ENCODE measurements around the gene CHAF1B. TPM values are rescaled to one million over a fixed set of nuclear protein-coding genes. Genes with fewer than 3 reads are reported as not detected.
"Not testable (repeated sequence)": the region's sequence is repeated elsewhere in the genome, so short reads cannot be mapped to it uniquely, and the experiment has no call there.

CHAF1B gene
- 25.9 and 33.9 TPM in 2 replicates for total RNA-seq (2014; rRNA removed; shearing (Covaris generic))

GRCh38 chr21:36385233-36386030, at the start of gene CHAF1B:
CHAF1B (plus strand) TSS chr21:36385392; CDS start chr21:36386137, 745 bp downstream.
- DNase-seq (ENCODE audit: low spot score) = peak; percentile 57

GRCh38 chr21:36337099-36337509, 48.1 kb upstream of the CHAF1B start:
- peak; percentile 85 for DNase-seq (ENCODE audit: low spot score)

GRCh38 chr21:36338975-36339374, 46.2 kb upstream of the CHAF1B start:
- no peak for DNase-seq (ENCODE audit: low spot score)

- DNase-seq (ENCODE audit: low spot score) = not testable (repeated sequence)
Observed at GRCh38 chr21:36342581-36342980, 42.6 kb upstream of the CHAF1B start.

- DNase-seq (ENCODE audit: low spot score) = no peak
Observed at GRCh38 chr21:36344931-36345330, 40.3 kb upstream of the CHAF1B start.

- peak; percentile 19 for DNase-seq (ENCODE audit: low spot score)
Observed at GRCh38 chr21:36347278-36347961, 37.8 kb upstream of the CHAF1B start.

- peak; percentile 30 for DNase-seq (ENCODE audit: low spot score)
Observed at GRCh38 chr21:36347962-36348328, 37.2 kb upstream of the CHAF1B start.

- no peak for DNase-seq (ENCODE audit: low spot score)
Observed at GRCh38 chr21:36349315-36349714, 35.9 kb upstream of the CHAF1B start.

GRCh38 chr21:36350282-36350910, 34.8 kb upstream of the CHAF1B start:
- peak; percentile 74 for DNase-seq (ENCODE audit: low spot score)

GRCh38 chr21:36354918-36355680, 30.1 kb upstream of the CHAF1B start:
- DNase-seq (ENCODE audit: low spot score) = no peak

GRCh38 chr21:36355868-36356267, 29.3 kb upstream of the CHAF1B start:
- DNase-seq (ENCODE audit: low spot score) = no peak

GRCh38 chr21:36359185-36359584, 26.0 kb upstream of the CHAF1B start:
- DNase-seq (ENCODE audit: low spot score) = no peak

GRCh38 chr21:36369064-36369685, 16.0 kb upstream of the CHAF1B start:
- DNase-seq (ENCODE audit: low spot score) = no peak

- DNase-seq (ENCODE audit: low spot score) = no peak
Observed at GRCh38 chr21:36375994-36376393, 9.2 kb upstream of the CHAF1B start.

- DNase-seq (ENCODE audit: low spot score) = no peak
Observed at GRCh38 chr21:36377391-36377842, 7.8 kb upstream of the CHAF1B start.

GRCh38 chr21:36379251-36379650, 5.9 kb upstream of the CHAF1B start:
- no peak for DNase-seq (ENCODE audit: low spot score)

- DNase-seq (ENCODE audit: low spot score) = no peak
Observed at GRCh38 chr21:36381841-36382589, 3.2 kb upstream of the CHAF1B start.

- not testable (repeated sequence) for DNase-seq (ENCODE audit: low spot score)
Observed at GRCh38 chr21:36382722-36383121, 2.5 kb upstream of the CHAF1B start.

- no peak for DNase-seq (ENCODE audit: low spot score)
Observed at GRCh38 chr21:36384885-36385232, 333 bp upstream of the CHAF1B start.

- DNase-seq (ENCODE audit: low spot score) = no peak
Observed at GRCh38 chr21:36386031-36386642, 945 bp downstream of the CHAF1B start.
